ENCODE measurements around the gene MRPL57. TPM values are rescaled to one million over a fixed set of nuclear protein-coding genes. Genes with fewer than 3 reads are reported as not detected.

The MRPL57 gene
- total and polyA plus RNA-seq, 2 of the 8 experiments (the other 6 are each of a cell fraction or from before 2014, with no cell fraction given): 29.9 to 34.1 TPM

DNA sequence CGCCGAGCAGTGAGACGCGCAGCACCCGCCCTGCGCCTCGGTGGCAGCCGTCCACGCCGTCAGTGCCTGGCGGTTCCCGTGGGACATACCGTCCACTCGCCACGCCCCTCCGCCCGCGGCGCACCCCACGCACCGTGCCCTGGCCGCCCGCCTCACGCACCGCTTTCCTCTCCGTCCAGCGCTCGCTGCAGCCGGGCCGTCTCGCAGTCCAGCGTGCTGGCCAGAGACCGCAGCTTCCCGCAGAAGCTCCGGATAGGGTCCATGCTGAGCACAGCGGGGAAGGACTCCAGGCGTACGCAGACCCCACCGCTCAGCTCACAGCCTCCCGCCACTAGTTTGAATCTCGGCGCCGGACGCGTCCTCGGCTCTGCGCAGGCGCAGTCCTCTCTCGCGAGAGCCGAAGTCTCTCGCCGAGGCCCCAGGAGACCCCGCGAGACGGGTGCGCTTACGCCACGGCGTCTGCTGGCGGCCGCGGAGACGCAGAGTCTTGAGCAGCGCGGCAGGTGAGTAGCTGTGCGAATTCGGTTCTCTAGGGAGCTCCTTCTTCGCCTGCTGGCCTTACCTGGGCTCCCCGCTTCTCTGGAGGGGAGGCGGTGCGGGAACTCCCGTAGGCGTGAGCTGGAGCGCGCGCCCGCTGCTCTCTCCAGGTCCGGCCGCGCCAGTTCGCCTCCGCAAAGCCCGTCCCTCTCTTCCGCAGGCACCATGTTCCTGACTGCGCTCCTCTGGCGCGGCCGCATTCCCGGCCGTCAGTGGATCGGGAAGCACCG lies at the start of gene MRPL57, which contains the start of gene SKA3 (continued):
- TF ChIP-seq SIX5 (IDR thresholded peaks at IDR 0.05; ENCODE audit: low read depth, low read length) (no peak), POU5F1 (IDR thresholded peaks at IDR 0.05; ENCODE audit: low read depth, low read length) (no peak), SIN3A (conservative IDR thresholded peaks at IDR 0.05 in 1 of 2, IDR thresholded peaks at IDR 0.05 in 1 of 2; ENCODE audit: low read depth in 1 of 2, low read length in 2 of 2) (peak; percentile 1 to 85; a peak in 3 of 4 replicates), SP1 (IDR thresholded peaks at IDR 0.05; ENCODE audit: low read depth, low read length) (no peak), SUZ12 (IDR thresholded peaks at IDR 0.05; ENCODE audit: low read length) (no peak), CBX5 (IDR thresholded peaks at IDR 0.05; ENCODE audit: low read depth, low read length) (no peak), FOSL1 (IDR thresholded peaks at IDR 0.05; ENCODE audit: insufficient read depth, low read depth, low read length) (no peak), POLR2A (IDR thresholded peaks at IDR 0.05; ENCODE audit: control extremely low read depth in 1 of 2, low read depth in 2 of 2, low read length in 2 of 2) (peak; percentile 99 to 100), GTF2F1 (IDR thresholded peaks at IDR 0.05; ENCODE audit: borderline replicate concordance, low read depth, low read length) (peak; percentile 92), POLR2AphosphoS5 (IDR thresholded peaks at IDR 0.05; ENCODE audit: low read depth, low read length) (peak; percentile 99)
- TF ChIP-seq, protein P1, sequence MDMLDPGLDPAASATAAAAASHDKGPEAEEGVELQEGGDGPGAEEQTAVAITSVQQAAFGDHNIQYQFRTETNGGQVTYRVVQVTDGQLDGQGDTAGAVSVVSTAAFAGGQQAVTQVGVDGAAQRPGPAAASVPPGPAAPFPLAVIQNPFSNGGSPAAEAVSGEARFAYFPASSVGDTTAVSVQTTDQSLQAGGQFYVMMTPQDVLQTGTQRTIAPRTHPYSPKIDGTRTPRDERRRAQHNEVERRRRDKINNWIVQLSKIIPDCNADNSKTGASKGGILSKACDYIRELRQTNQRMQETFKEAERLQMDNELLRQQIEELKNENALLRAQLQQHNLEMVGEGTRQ (IDR thresholded peaks at IDR 0.05; ENCODE audit: low read length): no peak

Data from H1 (cell line).